MM.1S (cell line): ENCODE data around the gene OBSL1.

Experiments
- DNase-seq: peaks from one replicate; pipeline ENCODE4 v3.0.0-alpha.2; 2015
- H2AFZ ChIP-seq: fragments of 300-600 bp; sonication (generic); 2 replicates; pipeline ENCODE4 v1.6.0; 2016; ENCODE audit warnings: antibody characterized with exemption, low read length
- H3F3A ChIP-seq: fragments of 300-600 bp; sonication (generic); 2 replicates; pipeline ENCODE4 v1.6.1; 2016; ENCODE audit warnings: mild to moderate bottlenecking, antibody characterized with exemption, low read length, moderate library complexity, mixed read lengths; ENCODE audit not compliant: insufficient read depth
- H3K27ac ChIP-seq: fragments of 300-600 bp; sonication (generic); 2 replicates; pipeline ENCODE4 v1.5.1; 2016; ENCODE audit warnings: mild to moderate bottlenecking, low read length
- H3K27me3 ChIP-seq: fragments of 300-600 bp; sonication (generic); replicated peaks from 2 replicates; pipeline ENCODE4 v1.6.0; 2016; ENCODE audit warnings: low read length; ENCODE audit not compliant: insufficient read depth
- H3K36me3 ChIP-seq: fragments of 300-600 bp; sonication (generic); replicated peaks from 2 replicates; pipeline ENCODE4 v1.6.1; 2016; ENCODE audit warnings: mild to moderate bottlenecking, low read length, mixed read lengths; ENCODE audit not compliant: insufficient read depth
- H3K4me1 ChIP-seq: fragments of 300-600 bp; sonication (generic); 2 replicates; pipeline ENCODE4 v1.6.1; 2016; ENCODE audit warnings: low read length, mixed read lengths
- H3K4me2 ChIP-seq: fragments of 300-600 bp; sonication (generic); 2 replicates; pipeline ENCODE4 v1.6.0; 2016; ENCODE audit warnings: low read depth, low read length
- H3K4me3 ChIP-seq: fragments of 300-600 bp; sonication (generic); 2 replicates; pipeline ENCODE4 v1.5.1; 2016; ENCODE audit warnings: low read length, mixed read lengths
- H3K79me2 ChIP-seq: fragments of 300-600 bp; sonication (generic); 2 replicates; pipeline ENCODE4 v1.6.1; 2016; ENCODE audit warnings: mixed run types, low read length, mixed read lengths
- H3K9ac ChIP-seq: fragments of 300-600 bp; sonication (generic); 2 replicates; pipeline ENCODE4 v1.6.1; 2016; ENCODE audit warnings: low read length, mixed read lengths
- H3K9me2 ChIP-seq: fragments of 300-600 bp; sonication (generic); replicated peaks from 2 replicates; pipeline ENCODE4 v1.6.1; 2016; ENCODE audit warnings: mild to moderate bottlenecking, low read length, mixed read lengths; ENCODE audit not compliant: insufficient read depth
- H3K9me3 ChIP-seq: fragments of 300-600 bp; sonication (generic); replicated peaks from 2 replicates; pipeline ENCODE4 v1.6.1; 2016; ENCODE audit warnings: mild to moderate bottlenecking, low read length, mixed read lengths; ENCODE audit not compliant: insufficient read depth
- H4K20me1 ChIP-seq: fragments of 300-600 bp; sonication (generic); 2 replicates; pipeline ENCODE4 v1.6.1; 2016; ENCODE audit warnings: mild to moderate bottlenecking, low read length, moderate library complexity, mixed read lengths; ENCODE audit not compliant: insufficient read depth
- EZH2 ChIP-seq: fragments of 300-600 bp; sonication (generic); optimal IDR thresholded peaks from 2 replicates; pipeline ENCODE3; 2017; ENCODE audit warnings: low read depth, mild to moderate bottlenecking, antibody characterized with exemption, low read length, mixed read lengths
- EZH2phosphoT487 ChIP-seq: fragments of 300-600 bp; sonication (generic); IDR thresholded peaks from 2 replicates; pipeline ENCODE4 v1.6.1; 2018; ENCODE audit warnings: antibody characterized with exemption, low read length
- TF ChIP-seq, protein P1 (sequence below): fragments of 300-600 bp; sonication (generic); IDR thresholded peaks from 2 replicates; pipeline ENCODE4 v1.5.1; 2016; ENCODE audit warnings: antibody characterized with exemption, low read length, mixed read lengths

The OBSL1 gene

DNA sequence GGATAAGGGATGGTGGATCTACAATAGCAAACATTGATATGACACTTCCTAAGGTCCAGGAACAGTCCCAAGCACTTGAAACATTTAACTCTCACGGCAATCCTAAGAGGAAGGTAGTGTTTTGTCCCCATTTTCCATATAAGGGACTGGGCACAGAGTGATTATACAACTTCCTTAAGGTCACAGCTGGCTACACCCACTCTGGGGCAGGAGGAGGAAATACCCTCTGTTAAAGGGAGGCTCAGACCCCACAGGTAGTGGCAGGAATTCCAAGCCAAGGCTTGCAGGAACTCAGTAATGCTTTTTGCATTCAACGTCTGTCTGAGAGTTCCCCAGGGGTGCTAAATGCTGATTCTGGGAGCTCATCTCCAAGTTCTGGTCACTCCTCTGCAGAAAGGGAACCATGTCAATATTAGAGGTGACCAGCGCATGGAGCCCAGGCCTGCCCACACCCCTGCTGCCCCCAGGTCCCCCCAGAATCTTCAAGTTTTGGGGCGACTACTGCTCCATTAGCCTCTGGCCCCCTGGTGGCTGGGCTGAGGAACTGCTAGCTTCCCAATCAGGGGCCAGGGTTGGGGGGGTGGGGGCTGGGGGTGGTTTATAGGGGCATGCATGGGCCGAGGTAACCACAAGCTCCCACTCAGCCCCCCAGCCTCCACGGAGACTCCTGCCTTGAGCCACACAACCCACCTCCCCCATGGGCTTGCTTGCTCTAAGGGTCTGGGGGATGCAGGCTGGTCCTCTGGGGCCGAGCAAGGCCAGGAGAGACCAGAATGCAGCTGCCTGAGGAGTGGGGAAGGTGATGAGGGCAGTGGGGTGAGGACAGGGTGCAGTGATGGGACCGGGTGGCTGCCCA, 11.1 kb downstream of the OBSL1 start:
- no peaks in the 10 kb centered on the region for H3K4me1 ChIP-seq
- no peaks in the 10 kb centered on the region for H3K79me2 ChIP-seq
- H3K36me3 ChIP-seq, result no peaks in the 10 kb centered on the region
- DNase-seq, result no peak
- no peaks in the 10 kb centered on the region for H4K20me1 ChIP-seq
- no peaks in the 10 kb centered on the region for H3F3A ChIP-seq
- TF ChIP-seq, protein P1, sequence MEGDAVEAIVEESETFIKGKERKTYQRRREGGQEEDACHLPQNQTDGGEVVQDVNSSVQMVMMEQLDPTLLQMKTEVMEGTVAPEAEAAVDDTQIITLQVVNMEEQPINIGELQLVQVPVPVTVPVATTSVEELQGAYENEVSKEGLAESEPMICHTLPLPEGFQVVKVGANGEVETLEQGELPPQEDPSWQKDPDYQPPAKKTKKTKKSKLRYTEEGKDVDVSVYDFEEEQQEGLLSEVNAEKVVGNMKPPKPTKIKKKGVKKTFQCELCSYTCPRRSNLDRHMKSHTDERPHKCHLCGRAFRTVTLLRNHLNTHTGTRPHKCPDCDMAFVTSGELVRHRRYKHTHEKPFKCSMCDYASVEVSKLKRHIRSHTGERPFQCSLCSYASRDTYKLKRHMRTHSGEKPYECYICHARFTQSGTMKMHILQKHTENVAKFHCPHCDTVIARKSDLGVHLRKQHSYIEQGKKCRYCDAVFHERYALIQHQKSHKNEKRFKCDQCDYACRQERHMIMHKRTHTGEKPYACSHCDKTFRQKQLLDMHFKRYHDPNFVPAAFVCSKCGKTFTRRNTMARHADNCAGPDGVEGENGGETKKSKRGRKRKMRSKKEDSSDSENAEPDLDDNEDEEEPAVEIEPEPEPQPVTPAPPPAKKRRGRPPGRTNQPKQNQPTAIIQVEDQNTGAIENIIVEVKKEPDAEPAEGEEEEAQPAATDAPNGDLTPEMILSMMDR, result peak; percentile 45
- no peak for TF ChIP-seq EZH2phosphoT487
- H3K9me3 ChIP-seq, result no peaks in the 10 kb centered on the region
- no peak overlapping the region for H3K27ac ChIP-seq
- H3K4me2 ChIP-seq, result no peak overlapping the region
- H3K9ac ChIP-seq, result no peak overlapping the region
- H3K9me2 ChIP-seq, result no peaks in the 10 kb centered on the region
- peaks cover 97% of the 10 kb centered on the region for H3K27me3 ChIP-seq
- no peak overlapping the region for H2AFZ ChIP-seq
- no peak overlapping the region for H3K4me3 ChIP-seq

DNA sequence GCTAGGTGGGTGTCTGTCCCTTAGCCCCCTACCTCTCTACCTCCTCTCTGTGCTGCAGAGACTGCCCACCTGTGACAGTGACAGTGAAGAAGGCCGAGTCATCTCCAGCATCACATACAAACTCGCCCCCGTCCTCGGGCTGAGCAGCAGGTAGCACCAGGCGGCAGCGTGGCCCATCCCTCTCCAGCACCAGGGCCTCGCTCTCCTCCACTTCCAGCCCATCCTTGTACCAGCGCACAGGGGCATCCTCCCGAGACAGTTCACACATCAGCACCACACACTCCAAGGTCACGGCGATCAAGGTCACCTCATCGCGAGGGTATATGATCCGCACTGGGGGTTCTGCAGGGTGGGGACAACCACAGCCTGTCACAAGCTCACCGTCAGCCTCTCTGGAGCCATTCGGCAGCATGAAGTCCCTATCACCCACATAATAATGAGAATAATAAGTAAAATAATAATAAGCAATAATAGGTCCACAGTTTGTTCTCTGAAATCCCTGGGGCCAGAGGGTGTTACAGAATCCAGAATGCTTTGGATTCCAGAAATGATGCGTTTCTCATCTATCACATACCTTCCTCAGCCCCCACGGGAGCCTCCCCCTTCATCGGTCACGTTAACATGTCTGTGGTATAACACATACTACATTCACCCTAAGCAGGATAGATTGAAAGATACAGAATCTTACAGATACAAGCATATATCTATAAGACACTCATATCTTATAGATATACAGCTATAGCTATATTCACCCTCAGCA, 12.0 kb downstream of the OBSL1 start:
- no peaks in the 10 kb centered on the region for H4K20me1 ChIP-seq
- no peak for DNase-seq
- no peaks in the 10 kb centered on the region for H3F3A ChIP-seq
- no peak overlapping the region for H2AFZ ChIP-seq
- no peak overlapping the region for H3K9ac ChIP-seq
- H3K9me3 ChIP-seq, result no peaks in the 10 kb centered on the region
- no peaks in the 10 kb centered on the region for H3K4me1 ChIP-seq
- no peaks in the 10 kb centered on the region for H3K36me3 ChIP-seq
- H3K27me3 ChIP-seq, result peaks cover 95% of the 10 kb centered on the region
- TF ChIP-seq EZH2phosphoT487 (no peak), EZH2 (no peak)
- TF ChIP-seq, protein P1, result no peak
- H3K9me2 ChIP-seq, result no peaks in the 10 kb centered on the region
- no peaks in the 10 kb centered on the region for H3K79me2 ChIP-seq
- no peak overlapping the region for H3K4me3 ChIP-seq
- H3K27ac ChIP-seq, result no peak overlapping the region
- H3K4me2 ChIP-seq, result no peak overlapping the region

DNA sequence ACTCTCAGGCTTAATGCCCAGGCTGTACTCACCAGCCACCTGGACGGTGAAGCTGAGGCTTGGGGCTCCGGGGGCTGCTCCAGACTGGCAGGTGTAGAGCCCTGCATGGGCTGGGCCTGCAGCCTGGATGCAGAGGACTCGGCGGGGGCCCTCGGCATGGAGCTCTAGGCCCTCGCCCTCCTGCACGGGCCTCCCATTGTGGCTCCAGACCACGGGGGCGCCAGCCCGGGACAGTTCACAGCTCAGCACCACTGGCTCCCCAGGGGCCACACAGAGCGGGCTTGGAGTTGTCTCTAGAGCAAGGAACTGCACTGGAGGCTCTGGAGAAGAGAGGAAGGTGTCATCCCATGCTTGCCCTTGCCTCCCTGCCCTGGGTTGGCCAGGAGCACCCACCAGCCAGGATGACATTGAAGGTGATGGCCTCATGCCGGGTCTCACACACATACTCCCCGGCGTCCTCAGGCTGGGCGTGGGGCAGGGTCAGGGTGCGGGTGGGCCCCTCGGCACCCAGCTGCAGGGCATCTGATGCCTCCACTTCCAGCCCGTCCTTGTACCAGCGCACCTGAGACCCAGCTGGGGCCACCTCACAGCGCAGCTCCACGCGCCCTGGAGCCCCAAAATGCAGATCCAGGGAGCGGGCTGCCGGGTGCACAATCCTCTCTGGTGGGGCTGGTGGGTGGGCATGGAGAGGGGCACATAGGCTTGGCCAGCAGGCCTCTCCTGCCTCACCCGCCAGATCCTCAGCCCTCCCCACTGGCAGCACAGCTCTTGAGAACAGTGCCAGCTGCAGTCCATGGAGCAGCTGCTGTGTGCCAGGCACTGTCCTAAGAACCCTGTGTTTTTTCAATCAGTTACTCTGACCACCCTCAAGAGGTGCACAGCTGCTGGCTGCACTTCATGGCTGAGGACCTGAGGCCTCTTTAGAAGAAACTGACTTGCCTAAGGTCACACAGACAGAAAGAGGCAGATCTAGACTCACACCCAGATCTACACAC, 13.3 kb downstream of the OBSL1 start:
- Histone ChIP-seq H4K20me1 (no peaks in the 10 kb centered on the region), H3K9me2 (no peaks in the 10 kb centered on the region), H3K27me3 (peaks cover 93% of the 10 kb centered on the region), H3K9me3 (no peaks in the 10 kb centered on the region), H3K79me2 (no peaks in the 10 kb centered on the region), H2AFZ (no peak overlapping the region), H3K4me2 (no peak overlapping the region), H3K4me1 (no peaks in the 10 kb centered on the region), H3F3A (no peaks in the 10 kb centered on the region), H3K36me3 (no peaks in the 10 kb centered on the region), H3K4me3 (no peak overlapping the region), H3K9ac (no peak overlapping the region), H3K27ac (no peak overlapping the region)
- DNase-seq, result no peak
- TF ChIP-seq, protein P1, result no peak
- TF ChIP-seq EZH2 (no peak), EZH2phosphoT487 (no peak)
